Breast epithelium (tissue), 4 donors: ENCODE measurements around the gene NINL. TPM values are rescaled to one million over a fixed set of nuclear protein-coding genes. Genes with fewer than 3 reads are reported as not detected.

Experiments used
- DNase-seq, 2 donors: peaks; one replicate each; pipeline ENCODE4 v3.0.0-alpha.2; 2019; ENCODE audit warnings: low spot score in 2 of 2
- H3K27ac ChIP-seq, 2 donors: fragments of 200-600 bp; sonication (generic) in 1 of 2; one replicate each; pipeline ENCODE4 v1.5.1; 2016 to 2019; ENCODE audit warnings: mild to moderate bottlenecking in 1 of 2
- H3K27me3 ChIP-seq, 2 donors: fragments of 200-600 bp; sonication (generic) in 1 of 2; one replicate each; pipeline versions ENCODE4 v1.5.1 to v1.6.0; 2017 to 2019; ENCODE audit warnings: control low read depth in 1 of 2, mild to moderate bottlenecking in 1 of 2
- H3K36me3 ChIP-seq: fragments of 200-600 bp; one replicate; pipeline ENCODE4 v1.5.1; 2019
- H3K4me1 ChIP-seq, 2 donors: fragments of 200-600 bp; sonication (generic); one replicate each; pipeline ENCODE4 v1.5.1; 2016 to 2019; ENCODE audit warnings: control low read depth in 1 of 2
- H3K4me3 ChIP-seq, 3 donors: fragments of 200-600 bp; sonication (generic); 1 replicate in 2 of 3; 2 replicates in 1 of 3; pipeline ENCODE4 v1.5.1; 2016 to 2019; ENCODE audit warnings: mild to moderate bottlenecking in 3 of 3, moderate library complexity in 2 of 3
- H3K9me3 ChIP-seq, 2 donors: fragments of 200-600 bp; sonication (generic) in 1 of 2; one replicate each; pipeline ENCODE4 v1.5.1; 2016 to 2019; ENCODE audit warnings: control low read depth in 1 of 2
- CTCF ChIP-seq, 3 donors: fragments of 450-650 bp; IDR thresholded peaks; one replicate each; pipeline ENCODE4 v1.5.1; 2016 to 2017; ENCODE audit warnings: antibody characterized with exemption in 3 of 3, mild to moderate bottlenecking in 3 of 3, moderate library complexity in 3 of 3
- POLR2A ChIP-seq: fragments of 450-650 bp; IDR thresholded peaks from one replicate; pipeline ENCODE4 v1.6.1; 2016; ENCODE audit warnings: antibody characterized with exemption, mild to moderate bottlenecking, moderate library complexity
- POLR2AphosphoS5 ChIP-seq, 3 donors: sonication (generic); formaldehyde crosslinking; IDR thresholded peaks; one replicate each; pipeline ENCODE4 v1.6.1; 2017; ENCODE audit warnings: antibody characterized with exemption in 3 of 3
- intact Hi-C: fragments of 100-400 bp; cut with DNase I; formaldehyde crosslinking; loops from one replicate; pipeline ENCODE4 v1.15.1; 2023; ENCODE audit warnings: low total_unique reads
- total RNA-seq, 3 donors: library from RNA; depleted of rRNA; stranded (reverse); fragments of >200 nt; gene quantifications; one replicate each; pipeline ENCODE4 v1.1.0, GENCODE V29; 2016

Gene NINL
- total RNA-seq, 3 donors from 2014 or later = 6.9 to 15.5 (median 12.8) TPM

- Histone ChIP-seq H3K36me3 (no peaks in the 10 kb centered on the region), H3K27ac (no peak overlapping the region), H3K27me3 (no peaks in the 10 kb centered on the region), H3K9me3 (no peaks in the 10 kb centered on the region), H3K4me1 (no peaks in the 10 kb centered on the region), H3K4me3 (no peak overlapping the region)
- intact Hi-C loops = no loop called here
- no peak for DNase-seq
- TF ChIP-seq POLR2AphosphoS5 (IDR thresholded peaks at IDR 0.05) = no peak
- TF ChIP-seq CTCF (IDR thresholded peaks at IDR 0.05) = no peak
- no peak for TF ChIP-seq POLR2A
Measured at GRCh38 chr20:25532015-25532751, 53.1 kb downstream of the NINL start.

GRCh38 chr20:25529295-25529951 is 55.9 kb downstream of the NINL start:
- no peak overlapping the region for H3K4me3 ChIP-seq
- no peaks in the 10 kb centered on the region for H3K36me3 ChIP-seq
- no peaks in the 10 kb centered on the region for H3K4me1 ChIP-seq
- no peaks in the 10 kb centered on the region for H3K9me3 ChIP-seq
- no peaks in the 10 kb centered on the region for H3K27me3 ChIP-seq
- TF ChIP-seq POLR2A (no peak), POLR2AphosphoS5 (IDR thresholded peaks at IDR 0.05) (no peak), CTCF (IDR thresholded peaks at IDR 0.05) (no peak)
- no peak overlapping the region for H3K27ac ChIP-seq
- intact Hi-C loops = no loop called here
- DNase-seq = no peak

GRCh38 chr20:25527949-25528348 is 57.4 kb downstream of the NINL start:
- Histone ChIP-seq H3K4me1 (no peaks in the 10 kb centered on the region), H3K27me3 (no peaks in the 10 kb centered on the region), H3K36me3 (no peaks in the 10 kb centered on the region), H3K4me3 (no peak overlapping the region), H3K9me3 (no peaks in the 10 kb centered on the region), H3K27ac (no peak overlapping the region)
- DNase-seq = no peak
- no peak for TF ChIP-seq CTCF (IDR thresholded peaks at IDR 0.05)
- no peak for TF ChIP-seq POLR2A
- TF ChIP-seq POLR2AphosphoS5 (IDR thresholded peaks at IDR 0.05) = no peak
- intact Hi-C loops = no loop called here

GRCh38 chr20:25526446-25526845 is 58.9 kb downstream of the NINL start:
- H3K4me3 ChIP-seq = no peak overlapping the region
- H3K27me3 ChIP-seq = no peaks in the 10 kb centered on the region
- H3K9me3 ChIP-seq = no peaks in the 10 kb centered on the region
- no peaks in the 10 kb centered on the region for H3K4me1 ChIP-seq
- DNase-seq = no peak
- intact Hi-C loops = no loop called here
- TF ChIP-seq POLR2AphosphoS5 (IDR thresholded peaks at IDR 0.05) (no peak), POLR2A (no peak), CTCF (IDR thresholded peaks at IDR 0.05) (no peak)
- no peaks in the 10 kb centered on the region for H3K36me3 ChIP-seq
- H3K27ac ChIP-seq = no peak overlapping the region

GRCh38 chr20:25525867-25526266 is 59.5 kb downstream of the NINL start:
- intact Hi-C loops = no loop called here

More at GRCh38 chr20:25525867-25526266, 59.5 kb downstream of the NINL start:
- no peaks in the 10 kb centered on the region for H3K36me3 ChIP-seq
- H3K27ac ChIP-seq = no peak overlapping the region
- no peaks in the 10 kb centered on the region for H3K4me1 ChIP-seq
- no peak overlapping the region for H3K4me3 ChIP-seq
- TF ChIP-seq CTCF (IDR thresholded peaks at IDR 0.05) = no peak
- TF ChIP-seq POLR2A = no peak
- TF ChIP-seq POLR2AphosphoS5 (IDR thresholded peaks at IDR 0.05) = no peak
- no peaks in the 10 kb centered on the region for H3K9me3 ChIP-seq
- no peaks in the 10 kb centered on the region for H3K27me3 ChIP-seq
- no peak for DNase-seq
